Sigmoid colon (tissue), 7 donors: ENCODE data around the gene ELF4. TPM values are rescaled to one million over a fixed set of nuclear protein-coding genes. Genes with fewer than 3 reads are reported as not detected.

Source experiments
- DNase-seq: peaks from one replicate; pipeline ENCODE4 v3.0.0-alpha.2; 2019
- H3K27ac ChIP-seq, 4 donors: fragments of 200-600 bp; sonication (generic); one replicate each; pipeline ENCODE4 v1.5.1; 2016 to 2019; ENCODE audit warnings: mild to moderate bottlenecking in 1 of 4
- H3K27me3 ChIP-seq, 3 donors: fragments of 200-600 bp; sonication (generic); one replicate each; pipeline ENCODE4 v1.5.1; 2019; ENCODE audit warnings: mild to moderate bottlenecking in 1 of 3
- H3K36me3 ChIP-seq, 4 donors: fragments of 200-600 bp; sonication (generic); one replicate each; pipeline ENCODE4 v1.5.1; 2016 to 2019
- H3K4me1 ChIP-seq, 4 donors: fragments of 200-600 bp; sonication (generic); one replicate each; pipeline ENCODE4 v1.5.1; 2017 to 2019
- H3K4me3 ChIP-seq, 4 donors: fragments of 200-600 bp; sonication (generic); one replicate each; pipeline ENCODE4 v1.5.1; 2017 to 2019; ENCODE audit warnings: mild to moderate bottlenecking in 2 of 4, moderate library complexity in 1 of 4
- H3K9me3 ChIP-seq, 4 donors: fragments of 200-600 bp in 3 of 4; sonication (generic) in 3 of 4; one replicate each; pipeline versions ENCODE4 v1.5.1 to v1.6.1; 2013 to 2019
- EP300 ChIP-seq, 4 donors: sonication (generic); formaldehyde crosslinking; IDR thresholded peaks; one replicate each; pipeline ENCODE4 v1.6.1; 2017; ENCODE audit warnings: antibody characterized with exemption in 4 of 4
- POLR2A ChIP-seq, 2 donors: fragments of 450-650 bp; IDR thresholded peaks; one replicate each; pipeline ENCODE4 v1.6.1; 2016; ENCODE audit warnings: antibody characterized with exemption in 2 of 2, mild to moderate bottlenecking in 2 of 2, moderate library complexity in 2 of 2
- POLR2AphosphoS5 ChIP-seq, 4 donors: sonication (generic); formaldehyde crosslinking; IDR thresholded peaks; one replicate each; pipeline ENCODE4 v1.6.1; 2017; ENCODE audit warnings: antibody characterized with exemption in 4 of 4
- WGBS, 2 donors: extraction: QIAGEN DNeasy Blood & Tissue Kit; methylation state at CpG; one replicate each; pipeline ENCODE4 v1.1.7; 2013; 5-methylcytosine and 5-hydroxymethylcytosine counted together
- intact Hi-C: fragments of 100-400 bp; cut with DNase I; formaldehyde crosslinking; loops from one replicate; pipeline ENCODE4 v1.15.1; 2023
- polyA plus RNA-seq, 3 donors: library from polyadenylated mRNA; stranded (reverse); fragments of 200-250 nt; gene quantifications; one replicate each; pipeline ENCODE4 v1.2.3, GENCODE V29; 2013
- total RNA-seq, 4 donors: library from RNA; depleted of rRNA; stranded (reverse); fragments of >200 nt; gene quantifications; one replicate each; pipeline ENCODE4 v1.1.0, GENCODE V29; 2016
- TF ChIP-seq, protein P1 (sequence below), 4 experiments: fragments of 450-650 bp in 3 of 4; fragments of 200-600 bp in 1 of 4; IDR thresholded peaks; one replicate each; pipeline ENCODE4 v1.5.1; 2016 to 2019; ENCODE audit warnings: antibody characterized with exemption in 4 of 4, mild to moderate bottlenecking in 3 of 4, moderate library complexity in 2 of 4
- donor health status: healthy with polysubstance abuse.
- donor health status: Bipolar disorder and iron deficiency.
- donor health status: healthy.

The ELF4 gene
- total and polyA plus RNA-seq, 7 donors, result 4.6 to 25.9 (median 7.8) TPM

DNA sequence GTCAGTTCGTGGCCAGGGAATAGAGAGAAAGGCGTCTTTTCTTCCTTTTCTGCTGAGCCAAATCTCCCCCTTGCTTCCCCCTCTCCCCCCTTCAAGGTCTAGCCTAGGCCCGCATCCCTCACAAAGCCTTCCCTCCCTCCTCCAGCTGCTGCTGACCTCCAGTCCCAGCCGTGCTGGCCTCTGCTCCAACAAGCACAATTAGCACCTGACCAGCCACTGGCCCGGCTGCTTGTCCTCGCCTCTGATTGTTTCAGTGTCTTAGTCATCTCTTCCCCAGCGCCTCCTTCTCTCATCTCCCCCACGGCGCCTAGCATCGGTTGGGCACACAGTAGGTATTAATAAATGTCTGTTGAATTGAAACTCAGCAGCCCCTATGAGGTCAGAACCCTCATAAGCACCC is 4.2 kb downstream of the ELF4 start:
- Histone ChIP-seq H3K4me3 (no peak overlapping the region), H3K36me3 (no peaks in the 10 kb centered on the region), H3K27ac (peak overlapping the region in 2 of 4 donors; percentile 14 to 31), H3K27me3 (no peaks in the 10 kb centered on the region), H3K4me1 (peaks cover 0 to 14% (median 6%) of the 10 kb centered on the region in 4 donors), H3K9me3 (no peaks in the 10 kb centered on the region)
- WGBS, 2 donors, result 65 to 74% methylated on average over 10 of the region's 10 CpGs
- intact Hi-C loops, result no loop called here
- TF ChIP-seq POLR2AphosphoS5 (IDR thresholded peaks at IDR 0.05), result peak in 1 of 4 donors; percentile 20
- TF ChIP-seq, protein P1, sequence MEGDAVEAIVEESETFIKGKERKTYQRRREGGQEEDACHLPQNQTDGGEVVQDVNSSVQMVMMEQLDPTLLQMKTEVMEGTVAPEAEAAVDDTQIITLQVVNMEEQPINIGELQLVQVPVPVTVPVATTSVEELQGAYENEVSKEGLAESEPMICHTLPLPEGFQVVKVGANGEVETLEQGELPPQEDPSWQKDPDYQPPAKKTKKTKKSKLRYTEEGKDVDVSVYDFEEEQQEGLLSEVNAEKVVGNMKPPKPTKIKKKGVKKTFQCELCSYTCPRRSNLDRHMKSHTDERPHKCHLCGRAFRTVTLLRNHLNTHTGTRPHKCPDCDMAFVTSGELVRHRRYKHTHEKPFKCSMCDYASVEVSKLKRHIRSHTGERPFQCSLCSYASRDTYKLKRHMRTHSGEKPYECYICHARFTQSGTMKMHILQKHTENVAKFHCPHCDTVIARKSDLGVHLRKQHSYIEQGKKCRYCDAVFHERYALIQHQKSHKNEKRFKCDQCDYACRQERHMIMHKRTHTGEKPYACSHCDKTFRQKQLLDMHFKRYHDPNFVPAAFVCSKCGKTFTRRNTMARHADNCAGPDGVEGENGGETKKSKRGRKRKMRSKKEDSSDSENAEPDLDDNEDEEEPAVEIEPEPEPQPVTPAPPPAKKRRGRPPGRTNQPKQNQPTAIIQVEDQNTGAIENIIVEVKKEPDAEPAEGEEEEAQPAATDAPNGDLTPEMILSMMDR (IDR thresholded peaks at IDR 0.05), result no peak
- no peak for DNase-seq

DNA sequence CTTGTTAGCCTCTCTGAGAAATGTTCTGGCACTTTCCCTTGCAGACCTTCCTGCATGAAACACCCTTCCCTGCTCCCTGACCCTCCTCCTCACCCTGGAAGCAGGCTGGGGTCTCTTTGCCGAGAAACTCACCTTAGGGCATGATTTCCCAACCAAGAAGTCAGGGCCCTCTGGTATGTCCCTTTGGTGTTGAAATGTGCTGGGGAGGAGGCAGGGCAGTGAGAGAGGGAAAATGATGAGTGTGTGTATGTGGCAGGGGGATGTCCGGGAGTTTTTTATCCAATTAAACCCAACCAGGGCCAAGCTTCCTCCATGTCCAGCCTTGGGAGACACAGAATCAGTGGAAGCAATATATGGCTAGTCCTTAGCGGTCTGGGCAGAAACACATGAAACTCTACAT is 5.1 kb downstream of the ELF4 start:
- intact Hi-C loops, result no loop called here
- H3K4me1 ChIP-seq, result peaks cover 0 to 14% (median 6%) of the 10 kb centered on the region in 4 donors
- H3K4me3 ChIP-seq, result no peak overlapping the region
- H3K36me3 ChIP-seq, result no peaks in the 10 kb centered on the region
- H3K27me3 ChIP-seq, result no peaks in the 10 kb centered on the region
- WGBS, 2 donors, result 87 to 88% methylated on average over 3 of the region's 3 CpGs
- TF ChIP-seq POLR2AphosphoS5 (IDR thresholded peaks at IDR 0.05) (no peak), POLR2A (IDR thresholded peaks at IDR 0.05) (no peak), EP300 (IDR thresholded peaks at IDR 0.05) (no peak)
- TF ChIP-seq, protein P1 (IDR thresholded peaks at IDR 0.05), result no peak
- no peak for DNase-seq
- H3K9me3 ChIP-seq, result no peaks in the 10 kb centered on the region
- peak overlapping the region in 1 of 4 donors; percentile 31 for H3K27ac ChIP-seq

DNA sequence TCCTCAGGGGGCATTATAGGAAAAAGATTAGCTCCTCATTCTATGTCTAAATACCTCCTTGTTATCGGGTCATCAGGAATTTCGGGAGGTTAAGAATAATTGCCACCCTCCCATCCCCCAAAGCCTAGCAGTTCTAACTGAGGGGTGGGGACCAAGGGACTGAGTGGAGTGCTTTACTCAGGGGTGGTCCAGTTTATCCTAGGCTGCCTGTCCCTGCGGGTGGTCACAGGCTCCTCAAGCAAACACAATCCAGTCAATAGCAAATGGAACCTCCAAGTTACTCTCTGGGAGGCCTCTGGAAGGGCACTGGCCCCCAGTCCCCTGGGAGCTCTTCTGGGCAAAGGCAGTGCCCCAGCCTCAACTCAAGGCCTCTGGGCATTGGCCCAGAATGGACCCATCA is 6.7 kb downstream of the ELF4 start:
- no peaks in the 10 kb centered on the region for H3K27me3 ChIP-seq
- DNase-seq, result no peak
- intact Hi-C loops, result no loop called here
- TF ChIP-seq, protein P1 (IDR thresholded peaks at IDR 0.05), result no peak
- no peak for TF ChIP-seq EP300 (IDR thresholded peaks at IDR 0.05)
- no peak for TF ChIP-seq POLR2AphosphoS5 (IDR thresholded peaks at IDR 0.05)
- no peak for TF ChIP-seq POLR2A (IDR thresholded peaks at IDR 0.05)
- H3K4me1 ChIP-seq, result peaks cover 0 to 5% (median 2%) of the 10 kb centered on the region in 4 donors
- WGBS, 2 donors, result 75 to 88% methylated on average over 3 of the region's 3 CpGs
- H3K36me3 ChIP-seq, result no peaks in the 10 kb centered on the region
- H3K27ac ChIP-seq, result no peak overlapping the region
- H3K9me3 ChIP-seq, result no peaks in the 10 kb centered on the region
- H3K4me3 ChIP-seq, result no peak overlapping the region

DNA sequence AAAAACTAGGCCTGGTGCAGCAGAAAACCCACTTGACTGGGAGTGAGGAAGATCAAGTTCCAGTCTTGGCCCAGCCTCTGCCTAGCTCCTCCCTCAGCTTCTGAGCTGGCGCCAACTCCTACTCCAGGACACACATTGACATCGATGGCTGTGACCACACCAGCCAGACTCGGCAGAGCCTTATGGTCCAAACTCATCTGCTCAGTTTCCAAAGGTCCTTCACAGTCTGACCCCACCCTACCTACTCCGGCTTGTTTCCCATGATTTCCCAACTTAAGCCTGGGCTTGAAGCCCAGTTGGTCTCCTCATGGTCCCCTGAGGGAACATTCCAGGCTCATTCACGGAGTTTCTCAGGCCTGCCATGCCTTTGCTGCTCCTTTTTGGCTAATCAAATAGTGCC is 10.1 kb downstream of the ELF4 start:
- Histone ChIP-seq H3K4me3 (no peak overlapping the region), H3K27me3 (no peaks in the 10 kb centered on the region), H3K9me3 (no peaks in the 10 kb centered on the region), H3K27ac (peak overlapping the region in 2 of 4 donors; percentile 1 to 56), H3K36me3 (no peaks in the 10 kb centered on the region), H3K4me1 (no peaks in the 10 kb centered on the region)
- intact Hi-C loops, result no loop called here
- peak; percentile 89 for DNase-seq
- no peak for TF ChIP-seq POLR2A (IDR thresholded peaks at IDR 0.05)
- TF ChIP-seq, protein P1 (IDR thresholded peaks at IDR 0.05), result no peak
- TF ChIP-seq POLR2AphosphoS5 (IDR thresholded peaks at IDR 0.05), result peak in 2 of 4 donors; percentile 15 to 27
- TF ChIP-seq EP300 (IDR thresholded peaks at IDR 0.05), result no peak
- 28 to 57% methylated on average over 5 of the region's 5 CpGs for WGBS, 2 donors

DNA sequence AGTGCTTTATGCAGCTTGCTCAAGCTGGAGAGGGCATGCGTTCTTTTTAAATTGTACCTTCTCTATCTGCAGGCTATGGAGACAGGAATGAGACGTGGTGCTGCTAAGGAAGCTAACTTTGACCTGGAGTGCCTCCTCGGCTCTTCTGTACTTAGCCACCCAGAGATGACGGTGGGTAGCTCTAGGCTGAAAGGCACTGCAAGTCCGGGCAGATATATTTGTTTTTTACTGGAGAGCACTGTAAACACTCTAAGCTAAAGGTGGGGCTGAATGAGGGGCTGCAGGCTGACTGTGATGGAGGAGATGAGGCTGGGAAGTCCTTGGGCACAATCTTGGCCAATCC is 12.1 kb downstream of the ELF4 start:
- Histone ChIP-seq H3K36me3 (no peaks in the 10 kb centered on the region), H3K27me3 (no peaks in the 10 kb centered on the region), H3K4me1 (no peaks in the 10 kb centered on the region), H3K9me3 (no peaks in the 10 kb centered on the region), H3K27ac (peak overlapping the region in 1 of 4 donors; percentile 27), H3K4me3 (no peak overlapping the region)
- TF ChIP-seq EP300 (IDR thresholded peaks at IDR 0.05), result no peak
- TF ChIP-seq POLR2AphosphoS5 (IDR thresholded peaks at IDR 0.05), result no peak
- no peak for TF ChIP-seq POLR2A (IDR thresholded peaks at IDR 0.05)
- TF ChIP-seq, protein P1 (IDR thresholded peaks at IDR 0.05), result no peak
- intact Hi-C loops, result no loop called here
- WGBS, 2 donors, result 16 to 52% methylated on average over 5 of the region's 5 CpGs
- no peak for DNase-seq
